ENCODE data around the gene ENTR1.

ENTR1 gene

GRCh38 chr9:136377341-136378169 is 32.9 kb downstream of the ENTR1 start:
- peak; percentile 32 for DNase-seq (ENCODE audit: low spot score)

- DNase-seq (ENCODE audit: low spot score), result no peak
Observed at GRCh38 chr9:136376457-136376856, 34.0 kb downstream of the ENTR1 start.

GRCh38 chr9:136375096-136375495 is 35.3 kb downstream of the ENTR1 start:
- DNase-seq (ENCODE audit: low spot score), result no peak

GRCh38 chr9:136374183-136374575 is 36.2 kb downstream of the ENTR1 start:
- no peak for DNase-seq (ENCODE audit: low spot score)

- peak; percentile 62 for DNase-seq (ENCODE audit: low spot score)
Observed at GRCh38 chr9:136373300-136374182, 36.9 kb downstream of the ENTR1 start, which contains the start of gene CARD9. TSS of gene CARD9 (minus strand) at chr9:136373669. CDS start at chr9:136372078, 1,591 bp downstream.

- DNase-seq (ENCODE audit: low spot score), result peak; percentile 44
Observed at GRCh38 chr9:136372561-136373299, 37.7 kb downstream of the ENTR1 start.

- DNase-seq (ENCODE audit: low spot score), result no peak
Observed at GRCh38 chr9:136372006-136372405, 38.4 kb downstream of the ENTR1 start.

GRCh38 chr9:136371533-136371880 is 38.9 kb downstream of the ENTR1 start:
- no peak for DNase-seq (ENCODE audit: low spot score)

GRCh38 chr9:136370687-136371532 is 39.5 kb downstream of the ENTR1 start:
- no peak for DNase-seq (ENCODE audit: low spot score)

- no peak for DNase-seq (ENCODE audit: low spot score)
Observed at GRCh38 chr9:136370037-136370436, 40.4 kb downstream of the ENTR1 start.

- DNase-seq (ENCODE audit: low spot score), result no peak
Observed at GRCh38 chr9:136368190-136368589, 42.2 kb downstream of the ENTR1 start.

GRCh38 chr9:136367296-136368145 is 42.9 kb downstream of the ENTR1 start:
- DNase-seq (ENCODE audit: low spot score), result no peak

- DNase-seq (ENCODE audit: low spot score), result no peak
Observed at GRCh38 chr9:136366826-136367225, 43.6 kb downstream of the ENTR1 start.

GRCh38 chr9:136365775-136366222 is 44.6 kb downstream of the ENTR1 start:
- no peak for DNase-seq (ENCODE audit: low spot score)

- DNase-seq (ENCODE audit: low spot score), result no peak
Observed at GRCh38 chr9:136364942-136365774, 45.3 kb downstream of the ENTR1 start.

- DNase-seq (ENCODE audit: low spot score), result no peak
Observed at GRCh38 chr9:136363949-136364748, 46.3 kb downstream of the ENTR1 start.

GRCh38 chr9:136363106-136363948 is 47.1 kb downstream of the ENTR1 start, which contains the start of gene DNLZ:
TSS of gene DNLZ (minus strand) at chr9:136363744. CDS start at chr9:136363714, 30 bp downstream.
- DNase-seq (ENCODE audit: low spot score), result peak; percentile 94

- DNase-seq (ENCODE audit: low spot score), result no peak
Observed at GRCh38 chr9:136362450-136362784, 48.0 kb downstream of the ENTR1 start.

Measured in pons (tissue), 1 donor.